ENCODE data around the gene GPR89A.
"Not testable (repeated sequence)": the region's sequence is repeated elsewhere in the genome, so short reads cannot be mapped to it uniquely, and the experiment has no call there.

Gene GPR89A

DNA sequence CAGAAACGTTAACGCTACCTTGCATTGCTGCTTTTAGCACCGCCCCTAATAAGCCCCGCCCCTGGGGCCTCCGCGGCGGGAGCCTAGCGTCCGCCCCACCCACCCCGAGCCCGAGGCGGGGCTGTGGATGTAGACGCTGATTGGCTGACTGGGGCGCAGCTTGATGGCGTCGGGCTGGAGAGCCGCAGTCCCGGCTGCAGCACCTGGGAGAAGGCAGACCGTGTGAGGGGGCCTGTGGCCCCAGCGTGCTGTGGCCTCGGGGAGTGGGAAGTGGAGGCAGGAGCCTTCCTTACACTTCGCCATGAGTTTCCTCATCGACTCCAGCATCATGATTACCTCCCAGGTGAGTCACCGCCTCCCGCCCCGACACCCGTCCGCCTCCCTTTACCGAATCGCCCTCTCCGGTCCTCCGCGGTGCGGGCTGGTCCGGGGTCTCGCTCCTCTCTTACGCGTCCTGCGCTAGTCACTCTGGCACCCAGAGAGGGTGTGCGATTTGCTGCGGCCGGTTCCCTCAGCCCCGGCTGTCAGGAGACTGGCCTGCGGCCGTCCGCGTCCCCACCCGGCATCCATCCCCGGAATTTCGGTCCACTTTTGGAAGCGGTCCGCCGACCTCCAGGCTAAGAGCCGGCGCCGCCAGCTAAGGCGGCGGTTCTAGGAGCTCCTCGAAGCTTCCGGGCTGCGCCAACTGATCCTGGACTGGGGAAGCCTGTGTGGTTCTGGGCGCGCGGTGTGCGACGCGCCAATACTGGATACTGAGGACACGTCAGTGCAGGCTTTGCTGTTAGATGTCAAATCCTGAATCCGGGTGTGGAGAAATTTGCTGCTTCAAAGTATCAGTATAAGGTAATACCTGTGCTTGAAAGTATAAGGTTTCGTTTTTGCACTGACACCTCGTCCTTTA, at the start of gene GPR89A:
TSS of gene GPR89A (plus strand) at position 156 of the 901 bp plus-strand sequence. CDS start at position 302, 146 bp downstream.
- Histone ChIP-seq H3K9ac (ENCODE audit: insufficient read length) (peak within 1 kb of the TSS; percentile 70), H3K4me3 (peak within 1 kb of the TSS; percentile 78)
- H3K27ac ChIP-seq; H3K9me3 ChIP-seq (ENCODE audit: low read depth, low read length); H3K36me3 ChIP-seq (ENCODE audit: insufficient read depth, low read length): not testable (repeated sequence)
- peak; percentile 91 for TF ChIP-seq POLR2AphosphoS5 (IDR thresholded peaks at IDR 0.05; ENCODE audit: borderline replicate concordance, low read depth, low read length)
- DNase-seq (ENCODE audit: low read depth, low spot score): peak; percentile 67

DNA sequence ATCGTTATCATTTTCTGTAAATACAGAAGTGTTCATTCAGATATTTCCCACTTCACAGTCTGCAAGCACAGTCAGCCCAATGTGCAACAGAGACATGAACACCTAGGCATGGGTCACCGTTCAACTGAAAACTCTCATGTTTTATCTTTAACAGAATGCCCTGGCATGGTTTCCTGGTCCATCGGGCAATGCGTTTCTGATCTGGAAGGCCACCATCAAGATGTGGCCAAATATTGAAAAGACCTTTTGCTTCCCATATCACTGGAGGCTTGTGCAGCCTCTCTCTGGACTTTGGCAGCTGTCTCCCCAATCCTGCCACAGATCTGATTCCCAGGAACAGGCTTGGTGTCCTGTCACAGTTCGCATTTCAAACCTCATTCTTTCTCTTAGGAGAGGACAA, 21.0 kb upstream of the GPR89A start:
- DNase-seq (ENCODE audit: low read depth, low spot score); H3K36me3 ChIP-seq (ENCODE audit: insufficient read depth, low read length); H3K27ac ChIP-seq; H3K4me3 ChIP-seq; H3K9me3 ChIP-seq (ENCODE audit: low read depth, low read length); H3K9ac ChIP-seq (ENCODE audit: insufficient read length): not testable (repeated sequence)

- not testable (repeated sequence) for H3K36me3 ChIP-seq (ENCODE audit: insufficient read depth, low read length); H3K9ac ChIP-seq (ENCODE audit: insufficient read length); DNase-seq (ENCODE audit: low read depth, low spot score); H3K27ac ChIP-seq; H3K9me3 ChIP-seq (ENCODE audit: low read depth, low read length); H3K4me3 ChIP-seq
Observed at GRCh38 chr1:145590806-145591205, 17.0 kb upstream of the GPR89A start.

GRCh38 chr1:145592347-145592746, 15.4 kb upstream of the GPR89A start:
- H3K9ac ChIP-seq (ENCODE audit: insufficient read length); H3K9me3 ChIP-seq (ENCODE audit: low read depth, low read length); H3K27ac ChIP-seq; DNase-seq (ENCODE audit: low read depth, low spot score); H3K4me3 ChIP-seq; H3K36me3 ChIP-seq (ENCODE audit: insufficient read depth, low read length): not testable (repeated sequence)

GRCh38 chr1:145595421-145595820, 12.4 kb upstream of the GPR89A start:
- H3K27ac ChIP-seq: peak overlapping the region; percentile 58; the same call in 1 of the 2 replicates
- peak overlapping the region; percentile 35; the same call in 1 of the 2 replicates for H3K4me3 ChIP-seq
- H3K9ac ChIP-seq (ENCODE audit: insufficient read length); H3K9me3 ChIP-seq (ENCODE audit: low read depth, low read length); H3K36me3 ChIP-seq (ENCODE audit: insufficient read depth, low read length): not testable (repeated sequence)
- peak; percentile 6 for DNase-seq (ENCODE audit: low read depth, low spot score)

DNA sequence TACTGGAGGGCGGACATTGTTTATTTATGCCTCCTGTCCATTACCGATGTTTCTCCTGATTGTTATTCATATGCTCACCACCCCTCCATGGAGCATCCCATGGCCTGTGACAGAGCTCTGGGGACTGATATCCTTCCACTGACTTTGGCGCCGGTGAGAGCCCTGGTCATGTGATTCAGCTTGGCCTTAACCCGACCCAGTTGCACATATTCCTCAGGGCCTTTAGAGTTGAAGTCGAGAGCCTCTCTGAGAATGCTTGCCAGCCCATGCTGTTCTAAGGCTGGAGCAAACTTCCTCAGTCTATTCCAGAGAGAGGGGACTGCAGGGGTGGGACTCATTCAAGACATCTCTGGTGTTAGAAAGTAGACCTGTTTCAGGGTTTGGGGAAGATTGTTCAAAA, 11.6 kb upstream of the GPR89A start:
- not testable (repeated sequence) for H3K9me3 ChIP-seq (ENCODE audit: low read depth, low read length); H3K36me3 ChIP-seq (ENCODE audit: insufficient read depth, low read length); H3K9ac ChIP-seq (ENCODE audit: insufficient read length); H3K27ac ChIP-seq; H3K4me3 ChIP-seq; DNase-seq (ENCODE audit: low read depth, low spot score)

- not testable (repeated sequence) for H3K36me3 ChIP-seq (ENCODE audit: insufficient read depth, low read length); H3K9me3 ChIP-seq (ENCODE audit: low read depth, low read length); DNase-seq (ENCODE audit: low read depth, low spot score); H3K4me3 ChIP-seq; H3K27ac ChIP-seq; H3K9ac ChIP-seq (ENCODE audit: insufficient read length)
Observed at GRCh38 chr1:145599426-145599825, 8.4 kb upstream of the GPR89A start.

DNA sequence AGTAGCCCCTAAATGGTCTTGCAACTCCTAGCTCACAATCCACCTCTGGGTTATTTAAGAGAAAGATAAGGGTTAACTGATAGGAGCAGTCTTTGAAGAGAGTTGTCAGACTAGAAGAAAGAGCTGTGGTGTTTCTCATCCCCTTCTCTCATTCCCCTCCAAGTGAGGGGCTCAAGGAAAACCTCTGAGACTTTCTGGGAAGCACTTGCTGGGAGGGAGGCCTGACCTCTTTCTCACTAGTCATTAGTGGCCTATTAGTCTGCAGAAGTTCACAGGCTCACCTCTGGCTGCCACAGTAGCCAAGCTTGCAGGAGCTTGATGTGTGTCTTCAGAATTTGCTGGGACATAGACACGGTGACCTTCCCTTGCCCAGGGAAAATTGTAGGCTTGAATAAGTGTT, 6.2 kb upstream of the GPR89A start:
- DNase-seq (ENCODE audit: low read depth, low spot score): no peak
- H3K9me3 ChIP-seq (ENCODE audit: low read depth, low read length): no peaks in the 10 kb centered on the region
- no peak overlapping the region for H3K4me3 ChIP-seq
- no peaks in the 10 kb centered on the region for H3K36me3 ChIP-seq (ENCODE audit: insufficient read depth, low read length)
- no peak for TF ChIP-seq EZH2 (IDR thresholded peaks at IDR 0.05)
- no peak for TF ChIP-seq FOXP2 (optimal IDR thresholded peaks at IDR 0.05; ENCODE audit: control extremely low read depth, extremely low read length, insufficient read depth)
- no peak for TF ChIP-seq POLR2AphosphoS5 (IDR thresholded peaks at IDR 0.05; ENCODE audit: borderline replicate concordance, low read depth, low read length)
- no peak overlapping the region for H3K27ac ChIP-seq
- H3K9ac ChIP-seq (ENCODE audit: insufficient read length): no peak overlapping the region

DNA sequence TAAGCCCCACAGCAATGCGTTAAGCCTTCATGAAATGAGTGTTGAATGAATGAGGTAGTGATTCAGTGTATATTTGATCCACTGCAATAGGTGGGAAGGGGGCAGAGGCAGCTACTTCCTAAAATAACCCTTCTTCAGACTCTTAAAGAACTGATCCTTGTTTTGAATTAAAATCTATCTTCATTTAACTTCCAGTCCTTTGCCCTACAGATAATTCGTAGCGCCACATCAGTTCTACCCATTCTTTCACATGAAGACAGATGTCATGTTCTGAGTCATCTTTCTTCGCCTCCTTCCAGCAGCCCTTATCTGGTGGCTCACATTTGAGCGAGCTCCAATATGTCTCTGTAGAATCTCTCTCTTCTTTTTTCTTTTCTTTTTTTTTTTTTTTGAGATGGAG, 948 bp upstream of the GPR89A start:
- H3K4me3 ChIP-seq; DNase-seq (ENCODE audit: low read depth, low spot score); H3K9me3 ChIP-seq (ENCODE audit: low read depth, low read length); H3K9ac ChIP-seq (ENCODE audit: insufficient read length); H3K36me3 ChIP-seq (ENCODE audit: insufficient read depth, low read length); H3K27ac ChIP-seq: not testable (repeated sequence)

DNA sequence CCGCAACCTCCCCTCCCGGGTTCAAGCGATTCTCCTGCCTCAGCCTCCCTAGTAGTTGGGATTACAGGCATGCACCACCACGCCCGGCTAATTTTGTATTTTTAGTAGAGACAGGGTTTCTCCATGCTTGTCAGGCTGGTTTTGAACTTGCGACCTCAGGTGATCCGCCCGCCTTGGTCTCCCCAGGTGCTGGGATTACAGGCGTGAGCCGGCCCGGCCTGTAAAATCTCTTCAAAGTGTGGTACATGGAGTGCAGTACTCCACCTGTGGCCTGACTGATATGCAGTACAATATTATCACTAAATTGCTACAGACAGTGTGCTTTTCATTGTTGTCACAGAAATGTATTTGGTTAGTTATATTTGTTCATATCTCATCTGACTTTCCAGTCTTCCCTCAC, 499 bp upstream of the GPR89A start:
- H3K4me3 ChIP-seq; H3K9me3 ChIP-seq (ENCODE audit: low read depth, low read length); H3K9ac ChIP-seq (ENCODE audit: insufficient read length); H3K36me3 ChIP-seq (ENCODE audit: insufficient read depth, low read length); H3K27ac ChIP-seq; DNase-seq (ENCODE audit: low read depth, low spot score): not testable (repeated sequence)

GRCh38 chr1:145610744-145611143, 3.0 kb downstream of the GPR89A start:
- not testable (repeated sequence) for H3K9ac ChIP-seq (ENCODE audit: insufficient read length); H3K9me3 ChIP-seq (ENCODE audit: low read depth, low read length); H3K27ac ChIP-seq; DNase-seq (ENCODE audit: low read depth, low spot score); H3K36me3 ChIP-seq (ENCODE audit: insufficient read depth, low read length); H3K4me3 ChIP-seq

DNA sequence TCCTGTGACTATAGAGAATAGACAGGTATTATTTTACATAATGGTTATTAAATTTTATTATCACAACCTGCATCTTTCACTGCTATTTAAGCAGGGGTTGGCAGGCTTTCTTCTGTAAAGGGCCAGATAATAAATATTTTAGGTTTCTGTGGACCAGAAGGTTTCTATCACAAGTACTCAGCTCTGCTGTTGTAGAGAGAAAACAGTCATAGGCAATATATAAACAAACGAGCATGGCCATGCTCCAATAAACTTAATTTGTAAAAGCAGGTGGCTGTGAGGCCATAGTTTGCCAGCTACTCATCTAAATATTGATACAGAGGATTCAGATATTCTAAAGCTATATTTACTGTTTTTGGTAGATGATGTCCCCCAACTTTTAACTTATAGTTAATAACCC, 12.3 kb downstream of the GPR89A start:
- H3K27ac ChIP-seq; H3K9ac ChIP-seq (ENCODE audit: insufficient read length); DNase-seq (ENCODE audit: low read depth, low spot score); H3K9me3 ChIP-seq (ENCODE audit: low read depth, low read length); H3K36me3 ChIP-seq (ENCODE audit: insufficient read depth, low read length); H3K4me3 ChIP-seq: not testable (repeated sequence)

- not testable (repeated sequence) for DNase-seq (ENCODE audit: low read depth, low spot score)
Observed at GRCh38 chr1:145622177-145622576, 14.4 kb downstream of the GPR89A start.

DNA sequence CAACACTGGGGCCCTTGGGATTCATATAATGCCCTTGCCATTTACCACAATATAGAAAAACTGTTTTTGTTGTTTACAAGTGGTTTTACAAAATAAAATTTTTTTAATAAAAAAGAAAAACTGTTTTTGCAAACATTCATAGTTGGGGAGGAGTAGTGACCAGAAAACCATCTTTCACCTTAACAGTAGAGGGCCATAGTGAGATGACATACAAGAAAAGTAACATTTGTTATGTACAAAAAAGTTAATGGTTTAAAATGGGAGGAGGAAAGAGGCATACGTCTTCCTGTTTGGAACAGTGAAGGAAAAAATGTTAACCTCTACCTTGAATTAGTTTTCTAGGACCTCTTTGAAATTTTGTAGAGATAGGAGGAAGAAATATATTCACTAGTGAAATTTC, 28.4 kb downstream of the GPR89A start:
- not testable (repeated sequence) for H3K36me3 ChIP-seq (ENCODE audit: insufficient read depth, low read length)

More at GRCh38 chr1:145622177-145622576, 14.4 kb downstream of the GPR89A start:
- not testable (repeated sequence) for H3K9ac ChIP-seq (ENCODE audit: insufficient read length); H3K36me3 ChIP-seq (ENCODE audit: insufficient read depth, low read length); H3K9me3 ChIP-seq (ENCODE audit: low read depth, low read length); H3K27ac ChIP-seq; H3K4me3 ChIP-seq

More for the DNA sequence above, 28.4 kb downstream of the GPR89A start:
- not testable (repeated sequence) for H3K9ac ChIP-seq (ENCODE audit: insufficient read length); H3K9me3 ChIP-seq (ENCODE audit: low read depth, low read length); H3K27ac ChIP-seq; H3K4me3 ChIP-seq; DNase-seq (ENCODE audit: low read depth, low spot score)

Measured in SK-N-MC (cell line).